Neural cell (in vitro differentiated cells): ENCODE results near the gene ARHGEF4.

Experiments used
- CTCF ChIP-seq: fragments of 450-650 bp; IDR thresholded peaks from 2 replicates; pipeline ENCODE4 v1.5.1; 2014; ENCODE audit warnings: antibody characterized with exemption, mild to moderate bottlenecking, moderate library complexity; ENCODE audit not compliant: poor library complexity, severe bottlenecking
- EP300 ChIP-seq: fragments of 450-650 bp; conservative IDR thresholded peaks from 2 replicates; pipeline ENCODE4 v1.6.1; 2014; ENCODE audit warnings: antibody characterized with exemption, mild to moderate bottlenecking, moderate library complexity; ENCODE audit not compliant: poor library complexity, severe bottlenecking
- EZH2 ChIP-seq: fragments of 200-600, 300-800 bp; shearing (Covaris generic), sonication (generic); IDR thresholded peaks from 2 replicates; pipeline ENCODE4 v1.6.1; 2014; ENCODE audit warnings: antibody characterized with exemption, low read length, borderline replicate concordance, mild to moderate bottlenecking; ENCODE audit not compliant: insufficient read depth, poor library complexity, severe bottlenecking
- MXI1 ChIP-seq: fragments of 450-650 bp; conservative IDR thresholded peaks from 2 replicates; pipeline ENCODE4 v1.6.1; 2014; ENCODE audit warnings: antibody characterized with exemption, mild to moderate bottlenecking; ENCODE audit not compliant: poor library complexity, severe bottlenecking
- POLR2AphosphoS5 ChIP-seq: IDR thresholded peaks from 2 replicates; pipeline ENCODE4 v1.6.1; 2012
- SMC3 ChIP-seq: fragments of 450-650 bp; conservative IDR thresholded peaks from 2 replicates; pipeline ENCODE4 v1.6.1; 2014; ENCODE audit warnings: antibody characterized with exemption, mild to moderate bottlenecking, moderate library complexity; ENCODE audit not compliant: poor library complexity
- TAF1 ChIP-seq: IDR thresholded peaks from 2 replicates; pipeline ENCODE4 v1.6.1; 2012; ENCODE audit warnings: low read depth
- TF ChIP-seq, protein P1 (sequence below): IDR thresholded peaks from 2 replicates; pipeline ENCODE4 v1.6.1; 2012; ENCODE audit warnings: borderline replicate concordance

DNA sequence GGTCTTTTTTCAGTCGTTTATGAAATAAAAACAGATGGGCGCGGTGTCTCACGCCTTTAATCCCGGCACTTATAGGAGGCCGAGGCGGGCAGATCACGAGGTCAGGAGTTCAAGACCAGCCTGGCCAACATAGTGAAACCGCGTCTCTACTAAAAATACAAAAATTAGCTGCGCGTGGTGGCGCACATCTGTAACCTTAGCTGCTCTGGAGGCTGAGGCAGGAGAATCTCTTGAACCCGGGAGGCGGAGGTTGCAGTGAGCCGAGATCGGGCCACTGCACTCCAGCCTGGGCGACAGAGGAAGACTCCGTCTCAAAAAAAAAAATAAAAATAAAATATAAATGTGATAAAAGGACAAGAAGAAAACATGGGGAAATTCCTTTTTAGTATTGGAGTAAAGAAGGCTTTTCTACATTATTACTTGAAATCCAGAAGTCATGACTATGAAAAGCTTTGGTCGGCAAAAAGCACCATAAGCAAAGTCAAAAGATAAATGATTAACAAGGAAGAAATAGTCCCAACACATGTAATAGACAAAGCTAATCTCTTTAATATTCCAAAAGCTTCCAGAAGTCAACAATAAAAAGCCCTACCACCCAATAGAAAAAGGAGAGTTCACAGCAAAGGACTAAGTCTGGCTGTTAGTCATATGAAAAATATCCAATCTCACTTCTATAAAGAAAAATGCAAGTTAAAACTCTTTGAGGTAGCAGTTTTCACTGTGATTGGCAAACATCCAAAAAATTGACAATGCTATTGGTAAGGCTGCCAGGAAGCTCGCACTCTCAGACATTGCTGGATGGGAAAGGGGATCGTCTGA is 258.0 kb downstream of the ARHGEF4 start:
- TF ChIP-seq POLR2AphosphoS5 (no peak), CTCF (no peak), SMC3 (no peak), EZH2 (no peak), TAF1 (no peak), EP300 (no peak), MXI1 (no peak)
- TF ChIP-seq, protein P1, sequence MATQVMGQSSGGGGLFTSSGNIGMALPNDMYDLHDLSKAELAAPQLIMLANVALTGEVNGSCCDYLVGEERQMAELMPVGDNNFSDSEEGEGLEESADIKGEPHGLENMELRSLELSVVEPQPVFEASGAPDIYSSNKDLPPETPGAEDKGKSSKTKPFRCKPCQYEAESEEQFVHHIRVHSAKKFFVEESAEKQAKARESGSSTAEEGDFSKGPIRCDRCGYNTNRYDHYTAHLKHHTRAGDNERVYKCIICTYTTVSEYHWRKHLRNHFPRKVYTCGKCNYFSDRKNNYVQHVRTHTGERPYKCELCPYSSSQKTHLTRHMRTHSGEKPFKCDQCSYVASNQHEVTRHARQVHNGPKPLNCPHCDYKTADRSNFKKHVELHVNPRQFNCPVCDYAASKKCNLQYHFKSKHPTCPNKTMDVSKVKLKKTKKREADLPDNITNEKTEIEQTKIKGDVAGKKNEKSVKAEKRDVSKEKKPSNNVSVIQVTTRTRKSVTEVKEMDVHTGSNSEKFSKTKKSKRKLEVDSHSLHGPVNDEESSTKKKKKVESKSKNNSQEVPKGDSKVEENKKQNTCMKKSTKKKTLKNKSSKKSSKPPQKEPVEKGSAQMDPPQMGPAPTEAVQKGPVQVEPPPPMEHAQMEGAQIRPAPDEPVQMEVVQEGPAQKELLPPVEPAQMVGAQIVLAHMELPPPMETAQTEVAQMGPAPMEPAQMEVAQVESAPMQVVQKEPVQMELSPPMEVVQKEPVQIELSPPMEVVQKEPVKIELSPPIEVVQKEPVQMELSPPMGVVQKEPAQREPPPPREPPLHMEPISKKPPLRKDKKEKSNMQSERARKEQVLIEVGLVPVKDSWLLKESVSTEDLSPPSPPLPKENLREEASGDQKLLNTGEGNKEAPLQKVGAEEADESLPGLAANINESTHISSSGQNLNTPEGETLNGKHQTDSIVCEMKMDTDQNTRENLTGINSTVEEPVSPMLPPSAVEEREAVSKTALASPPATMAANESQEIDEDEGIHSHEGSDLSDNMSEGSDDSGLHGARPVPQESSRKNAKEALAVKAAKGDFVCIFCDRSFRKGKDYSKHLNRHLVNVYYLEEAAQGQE = no peak
